Measurements from ENCODE around the gene CPT1A.
A peak's percentile ranks its signal among the peaks of the same experiment; 100 is the strongest.

CPT1A gene

DNA sequence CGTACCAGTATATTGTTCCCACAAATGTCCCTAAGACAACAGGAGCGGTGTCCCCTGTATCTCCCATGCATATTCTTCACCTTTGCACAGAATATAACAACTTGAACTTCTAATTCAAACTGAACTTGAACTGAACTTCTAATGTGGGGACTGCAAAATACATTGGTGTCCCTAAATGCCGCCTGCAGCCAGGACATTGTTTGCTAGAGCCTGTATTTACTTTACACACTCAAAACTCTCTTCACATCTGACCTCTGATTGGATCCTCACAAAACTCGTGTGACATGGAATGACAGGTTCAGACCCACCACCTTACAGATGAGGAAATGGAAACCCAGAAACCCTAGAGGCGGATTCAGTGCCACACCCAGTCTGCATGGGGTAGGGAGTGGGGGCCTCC is 6.4 kb downstream of the CPT1A start:
- no peak overlapping the region for H3K27ac ChIP-seq
- no peak for TF ChIP-seq CTCF (conservative IDR thresholded peaks at IDR 0.05)

DNA sequence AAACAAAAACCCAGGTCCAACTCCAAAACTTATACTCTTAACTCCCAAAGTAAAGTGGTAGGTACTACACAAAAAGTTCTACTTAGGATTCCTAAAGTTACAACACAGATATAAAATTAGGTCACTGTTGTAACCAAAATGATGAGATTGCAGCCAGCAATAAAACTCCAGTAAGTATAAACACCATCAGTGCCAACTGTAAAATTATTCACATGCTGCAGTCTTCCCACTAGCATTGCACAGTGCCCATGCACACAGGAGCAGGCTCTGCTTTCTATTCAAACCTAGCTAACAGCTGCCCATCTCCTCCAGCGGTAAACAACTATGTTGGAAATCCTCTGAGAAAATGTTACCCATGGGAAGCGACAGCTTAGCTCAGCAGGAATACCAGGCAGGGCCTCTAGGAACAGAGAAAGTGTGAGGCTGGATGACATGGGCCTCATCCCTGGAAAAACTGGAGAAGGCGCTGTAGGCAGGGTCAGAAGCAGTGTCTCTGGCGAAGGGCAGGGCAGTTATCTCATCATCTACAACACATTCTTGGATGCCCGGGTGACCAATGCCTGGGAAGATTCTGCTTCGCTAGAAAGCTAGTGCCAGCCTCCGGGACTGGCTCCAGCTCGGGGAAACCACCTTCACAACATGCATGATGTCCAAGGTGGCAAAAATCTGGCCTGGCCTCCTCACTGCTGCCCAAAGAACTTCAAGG is 9.1 kb downstream of the CPT1A start:
- no peak for TF ChIP-seq CTCF (conservative IDR thresholded peaks at IDR 0.05)

GRCh38 chr11:68831124-68831523 is 10.6 kb downstream of the CPT1A start:
- peak overlapping the region; percentile 65 for H3K27ac ChIP-seq
- TF ChIP-seq CTCF (conservative IDR thresholded peaks at IDR 0.05): no peak

More for the DNA sequence above, 9.1 kb downstream of the CPT1A start:
- peak overlapping the region; percentile 65 for H3K27ac ChIP-seq

DNA sequence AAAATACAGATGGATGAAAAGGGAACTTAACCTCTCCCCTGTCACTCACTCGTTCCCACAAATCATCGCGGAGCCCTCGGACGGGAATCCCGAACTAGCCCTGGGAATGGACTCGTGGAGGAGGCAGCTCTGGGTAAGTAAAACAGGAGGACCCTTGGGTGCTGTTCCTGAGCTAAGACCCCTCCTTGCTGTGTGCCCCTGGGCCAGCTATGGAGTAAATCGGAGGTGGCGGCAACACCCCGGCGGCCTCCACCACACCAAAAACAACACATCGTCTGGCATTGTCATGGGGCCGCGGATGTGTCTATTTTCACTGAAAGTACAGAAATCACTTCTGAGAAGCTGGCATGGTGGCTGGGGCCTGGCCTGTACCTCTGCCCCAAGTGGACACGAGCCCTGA is 12.1 kb downstream of the CPT1A start:
- no peak for TF ChIP-seq CTCF (conservative IDR thresholded peaks at IDR 0.05)
- H3K27ac ChIP-seq: no peak overlapping the region; the same call in 1 of the 2 replicates

DNA sequence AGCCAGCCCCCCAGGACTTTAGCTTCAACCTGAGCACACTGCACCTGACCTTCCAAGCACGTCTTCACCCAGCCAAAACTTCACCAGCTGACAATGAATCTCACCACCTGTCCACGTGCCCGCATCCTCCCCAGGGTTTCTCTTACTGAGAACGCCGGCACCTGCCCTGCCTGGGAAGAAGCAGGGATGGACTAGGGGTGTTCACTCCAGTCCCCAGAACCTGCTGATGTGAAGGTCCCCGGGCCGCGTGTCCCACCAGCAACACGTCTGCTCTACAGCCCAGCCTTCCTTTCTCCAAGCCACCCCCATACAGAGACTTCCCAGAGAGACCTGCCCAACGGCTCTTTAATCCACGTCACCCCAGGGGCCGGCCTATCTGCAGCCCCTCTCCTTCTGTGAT is 12.8 kb downstream of the CPT1A start:
- peak overlapping the region; percentile 25; the same call in 1 of the 2 replicates for H3K27ac ChIP-seq
- no peak for TF ChIP-seq CTCF (conservative IDR thresholded peaks at IDR 0.05)

- H3K27ac ChIP-seq: peak overlapping the region; percentile 25; the same call in 1 of the 2 replicates
- no peak for TF ChIP-seq CTCF (conservative IDR thresholded peaks at IDR 0.05)
These were observed 13.4 kb downstream of the CPT1A start for GRCh38 chr11:68828155-68828931.

GRCh38 chr11:68827733-68828132 is 14.0 kb downstream of the CPT1A start:
- H3K27ac ChIP-seq: no peak overlapping the region; the same call in 1 of the 2 replicates
- no peak for TF ChIP-seq CTCF (conservative IDR thresholded peaks at IDR 0.05)
